HG02678 (cell line): ENCODE measurements around the gene CHD5.

ENCODE experiments used
- ATAC-seq: cut with Tn5 transposase; IDR thresholded peaks from one replicate; pipeline ENCODE4 v1.9.1; 2021; ENCODE audit warnings: mild to moderate bottlenecking, moderate library complexity; ENCODE audit not compliant: unreplicated experiment

The CHD5 gene

GRCh38 chr1:6175411-6175828 lies 4.7 kb downstream of the CHD5 start:
- no peak for ATAC-seq

GRCh38 chr1:6174621-6175410 lies 5.3 kb downstream of the CHD5 start:
- ATAC-seq = no peak

- ATAC-seq = no peak
These were observed 7.6 kb downstream of the CHD5 start for GRCh38 chr1:6172549-6172948.

GRCh38 chr1:6171548-6172124 lies 8.5 kb downstream of the CHD5 start:
- no peak for ATAC-seq

- no peak for ATAC-seq
These were observed 9.3 kb downstream of the CHD5 start for GRCh38 chr1:6170742-6171201.

- ATAC-seq = no peak
These were observed 9.9 kb downstream of the CHD5 start for GRCh38 chr1:6170116-6170741.

- no peak for ATAC-seq
These were observed 11.1 kb downstream of the CHD5 start for GRCh38 chr1:6168947-6169586.

GRCh38 chr1:6167391-6168303 lies 12.5 kb downstream of the CHD5 start:
- no peak for ATAC-seq

GRCh38 chr1:6166655-6167390 lies 13.3 kb downstream of the CHD5 start:
- ATAC-seq = no peak

- no peak for ATAC-seq
These were observed 13.9 kb downstream of the CHD5 start for GRCh38 chr1:6166221-6166620.

- ATAC-seq = no peak
These were observed 14.6 kb downstream of the CHD5 start for GRCh38 chr1:6165441-6165985.

- no peak for ATAC-seq
These were observed 15.1 kb downstream of the CHD5 start for GRCh38 chr1:6165027-6165426.

GRCh38 chr1:6163973-6164617 lies 16.0 kb downstream of the CHD5 start:
- no peak for ATAC-seq

- no peak for ATAC-seq
These were observed 16.7 kb downstream of the CHD5 start for GRCh38 chr1:6163191-6163972.

- no peak for ATAC-seq
These were observed 17.3 kb downstream of the CHD5 start for GRCh38 chr1:6162773-6163172.

GRCh38 chr1:6162341-6162740 lies 17.8 kb downstream of the CHD5 start:
- ATAC-seq = no peak

GRCh38 chr1:6158181-6158580 lies 21.9 kb downstream of the CHD5 start:
- no peak for ATAC-seq

GRCh38 chr1:6157528-6158174 lies 22.5 kb downstream of the CHD5 start:
- ATAC-seq = no peak
